Measurements from ENCODE around the gene HJURP. TPM values are rescaled to one million over a fixed set of nuclear protein-coding genes. Genes with fewer than 3 reads are reported as not detected.

Gene HJURP
- total and polyA plus RNA-seq, 7 donors, result 0.08 to 0.25 (median 0.10) TPM; not detected in 4

GRCh38 chr2:233816771-233817170, 37.6 kb downstream of the HJURP start:
- WGBS, 3 donors, result 77 to 84% (median 81%) methylated on average over 4 of the region's 4 CpGs
- Histone ChIP-seq H3K27me3 (ENCODE audit: insufficient read depth in 3 of 3, low read length in 2 of 3) (peaks cover 0 to 4% (median 0%) of the 10 kb centered on the region in 3 donors), H3K27ac (no peak overlapping the region), H3K4me3 (no peak overlapping the region), H3K36me3 (ENCODE audit: insufficient read depth in 1 of 2, low read depth in 1 of 2) (no peaks in the 10 kb centered on the region), H3K9me3 (no peaks in the 10 kb centered on the region), H3K4me1 (no peaks in the 10 kb centered on the region)
- no peak for DNase-seq
- no peak for TF ChIP-seq CTCF (IDR thresholded peaks at IDR 0.05)
- intact Hi-C loops (cut with DNase I), result no loop called here
- no peak for ATAC-seq

GRCh38 chr2:233816334-233816733, 38.0 kb downstream of the HJURP start:
- H3K4me3 ChIP-seq, result no peak overlapping the region
- no peak for DNase-seq
- H3K27me3 ChIP-seq (ENCODE audit: insufficient read depth in 3 of 3, low read length in 2 of 3), result peaks cover 0 to 4% (median 0%) of the 10 kb centered on the region in 3 donors
- H3K9me3 ChIP-seq, result no peaks in the 10 kb centered on the region
- no peaks in the 10 kb centered on the region for H3K36me3 ChIP-seq (ENCODE audit: insufficient read depth in 1 of 2, low read depth in 1 of 2)
- ATAC-seq, result no peak
- intact Hi-C loops (cut with DNase I), result no loop called here
- no peaks in the 10 kb centered on the region for H3K4me1 ChIP-seq
- 32 to 50% (median 44%) methylated on average over 2 of the region's 2 CpGs for WGBS, 3 donors
- H3K27ac ChIP-seq, result no peak overlapping the region
- TF ChIP-seq CTCF (IDR thresholded peaks at IDR 0.05), result no peak

GRCh38 chr2:233815861-233816260, 38.5 kb downstream of the HJURP start:
- Histone ChIP-seq H3K4me1 (no peaks in the 10 kb centered on the region), H3K27ac (no peak overlapping the region), H3K9me3 (no peaks in the 10 kb centered on the region), H3K27me3 (ENCODE audit: insufficient read depth in 3 of 3, low read length in 2 of 3) (peaks cover 0 to 4% (median 0%) of the 10 kb centered on the region in 3 donors), H3K36me3 (ENCODE audit: insufficient read depth in 1 of 2, low read depth in 1 of 2) (no peaks in the 10 kb centered on the region), H3K4me3 (no peak overlapping the region)
- intact Hi-C loops (cut with DNase I), result no loop called here
- ATAC-seq (no peak), DNase-seq (no peak)
- WGBS, 3 donors, result 35 to 58% (median 55%) methylated on average over 6 of the region's 6 CpGs
- no peak for TF ChIP-seq CTCF (IDR thresholded peaks at IDR 0.05)

GRCh38 chr2:233814056-233814835, 40.1 kb downstream of the HJURP start:
- H3K36me3 ChIP-seq (ENCODE audit: insufficient read depth in 1 of 2, low read depth in 1 of 2), result no peaks in the 10 kb centered on the region
- no peaks in the 10 kb centered on the region for H3K4me1 ChIP-seq
- DNase-seq (no peak), ATAC-seq (no peak)
- no peaks in the 10 kb centered on the region for H3K9me3 ChIP-seq
- TF ChIP-seq CTCF (IDR thresholded peaks at IDR 0.05), result no peak
- intact Hi-C loops (cut with DNase I), result no loop called here
- no peak overlapping the region for H3K27ac ChIP-seq
- no peak overlapping the region for H3K4me3 ChIP-seq
- WGBS, 3 donors, result 41 to 68% (median 47%) methylated on average over 2 of the region's 2 CpGs
- peaks cover 0 to 4% (median 0%) of the 10 kb centered on the region in 3 donors for H3K27me3 ChIP-seq (ENCODE audit: insufficient read depth in 3 of 3, low read length in 2 of 3)

Data from psoas muscle (tissue), 8 donors.